ENCODE data around the gene PIK3AP1.
"Not testable (repeated sequence)": the region's sequence is repeated elsewhere in the genome, so short reads cannot be mapped to it uniquely, and the experiment has no call there.

The PIK3AP1 gene

GRCh38 chr10:96574564-96574963 is 145.8 kb downstream of the PIK3AP1 start:
- not testable (repeated sequence) for DNase-seq

- DNase-seq = no peak
Observed at GRCh38 chr10:96573036-96573435, 147.3 kb downstream of the PIK3AP1 start.

GRCh38 chr10:96570983-96571964 is 149.0 kb downstream of the PIK3AP1 start:
- no peak for DNase-seq

GRCh38 chr10:96570511-96570910 is 149.8 kb downstream of the PIK3AP1 start:
- no peak for DNase-seq

- DNase-seq = no peak
Observed at GRCh38 chr10:96568402-96568801, 151.9 kb downstream of the PIK3AP1 start.

- DNase-seq = no peak
Observed at GRCh38 chr10:96565774-96566173, 154.5 kb downstream of the PIK3AP1 start.

GRCh38 chr10:96560966-96561887 is 159.1 kb downstream of the PIK3AP1 start:
- no peak for DNase-seq

GRCh38 chr10:96560489-96560888 is 159.8 kb downstream of the PIK3AP1 start:
- DNase-seq = no peak

GRCh38 chr10:96556003-96556402 is 164.3 kb downstream of the PIK3AP1 start:
- DNase-seq = no peak

GRCh38 chr10:96555330-96555729 is 165.0 kb downstream of the PIK3AP1 start:
- no peak for DNase-seq

GRCh38 chr10:96548589-96548988 is 171.7 kb downstream of the PIK3AP1 start:
- no peak for DNase-seq

- DNase-seq = not testable (repeated sequence)
Observed at GRCh38 chr10:96545558-96545957, 174.8 kb downstream of the PIK3AP1 start.
